Neural progenitor cell (in vitro differentiated cells): ENCODE measurements around the gene ZNF664.

Source experiments
- EZH2 ChIP-seq: fragments of 200-600 bp; sonication (generic); IDR thresholded peaks from 2 replicates; pipeline ENCODE4 v1.6.1; 2017; ENCODE audit warnings: antibody characterized with exemption, mild to moderate bottlenecking, moderate library complexity
- EZH2phosphoT487 ChIP-seq: fragments of 200-600 bp; sonication (generic); IDR thresholded peaks from 2 replicates; pipeline ENCODE4 v1.6.1; 2017; ENCODE audit warnings: antibody characterized with exemption
- TF ChIP-seq, protein P1 (sequence below): fragments of 200-600 bp; sonication (generic); IDR thresholded peaks from 2 replicates; pipeline ENCODE4 v1.5.1; 2017; ENCODE audit warnings: antibody characterized with exemption, mild to moderate bottlenecking

DNA sequence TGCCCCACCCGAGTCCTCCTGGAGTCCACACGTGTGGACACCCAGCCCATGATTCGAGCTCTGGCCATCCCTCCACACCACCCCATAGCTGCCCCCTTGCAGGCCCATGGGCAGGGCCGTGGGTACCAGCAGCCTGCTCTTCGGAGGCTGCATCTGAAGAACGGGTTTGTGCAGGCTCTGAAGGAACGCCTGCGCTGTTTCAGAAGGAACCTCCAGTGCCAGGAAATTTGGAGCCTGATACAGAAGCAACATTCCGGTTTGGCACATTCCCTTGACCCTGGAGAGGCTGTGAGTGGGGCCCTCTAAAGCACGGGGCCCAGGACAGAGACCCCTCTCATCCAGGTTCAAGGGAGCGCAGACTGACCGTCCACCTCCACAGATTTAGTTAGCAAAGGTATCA is 57.0 kb downstream of the ZNF664 start:
- TF ChIP-seq, protein P1, sequence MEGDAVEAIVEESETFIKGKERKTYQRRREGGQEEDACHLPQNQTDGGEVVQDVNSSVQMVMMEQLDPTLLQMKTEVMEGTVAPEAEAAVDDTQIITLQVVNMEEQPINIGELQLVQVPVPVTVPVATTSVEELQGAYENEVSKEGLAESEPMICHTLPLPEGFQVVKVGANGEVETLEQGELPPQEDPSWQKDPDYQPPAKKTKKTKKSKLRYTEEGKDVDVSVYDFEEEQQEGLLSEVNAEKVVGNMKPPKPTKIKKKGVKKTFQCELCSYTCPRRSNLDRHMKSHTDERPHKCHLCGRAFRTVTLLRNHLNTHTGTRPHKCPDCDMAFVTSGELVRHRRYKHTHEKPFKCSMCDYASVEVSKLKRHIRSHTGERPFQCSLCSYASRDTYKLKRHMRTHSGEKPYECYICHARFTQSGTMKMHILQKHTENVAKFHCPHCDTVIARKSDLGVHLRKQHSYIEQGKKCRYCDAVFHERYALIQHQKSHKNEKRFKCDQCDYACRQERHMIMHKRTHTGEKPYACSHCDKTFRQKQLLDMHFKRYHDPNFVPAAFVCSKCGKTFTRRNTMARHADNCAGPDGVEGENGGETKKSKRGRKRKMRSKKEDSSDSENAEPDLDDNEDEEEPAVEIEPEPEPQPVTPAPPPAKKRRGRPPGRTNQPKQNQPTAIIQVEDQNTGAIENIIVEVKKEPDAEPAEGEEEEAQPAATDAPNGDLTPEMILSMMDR, result no peak
- TF ChIP-seq EZH2, result no peak
- no peak for TF ChIP-seq EZH2phosphoT487
